Adrenal gland (tissue), 12 donors: ENCODE results near the gene OR10J5. TPM values are rescaled to one million over a fixed set of nuclear protein-coding genes. Genes with fewer than 3 reads are reported as not detected.

ENCODE experiments used
- DNase-seq, 7 donors: peaks; one replicate each; pipeline ENCODE4 v3.0.0-alpha.2; 2019 to 2020
- H3K27ac ChIP-seq, 5 donors: fragments of 200-600 bp; sonication (generic) in 4 of 5; 1 replicate in 3 of 5; 2 replicates in 2 of 5; pipeline versions ENCODE4 v1.5.1 to v1.8.0; 2016 to 2020; ENCODE audit warnings: mild to moderate bottlenecking in 1 of 5
- H3K27me3 ChIP-seq: fragments of 200-600 bp; 2 replicates; pipeline ENCODE4 v1.8.0; 2021
- H3K36me3 ChIP-seq, 2 donors: fragments of 200-600 bp; replicated peaks in 1 of 2; 1 replicate in 1 of 2; 2 replicates in 1 of 2; pipeline versions ENCODE4 v1.5.1 to v1.8.0; 2018 to 2022
- H3K4me1 ChIP-seq, 2 donors: fragments of 200-600 bp; replicated peaks in 1 of 2; 1 replicate in 1 of 2; 2 replicates in 1 of 2; pipeline versions ENCODE4 v1.5.1 to v1.8.0; 2018 to 2021
- H3K4me3 ChIP-seq, 4 donors: fragments of 200-600 bp; sonication (generic) in 3 of 4; one replicate each; pipeline ENCODE4 v1.5.1; 2016 to 2018
- H3K9me3 ChIP-seq, 3 donors: fragments of 200-600 bp; sonication (generic) in 1 of 3; replicated peaks in 1 of 3; 1 replicate in 2 of 3; 2 replicates in 1 of 3; pipeline versions ENCODE4 v1.5.1 to v1.8.0; 2016 to 2021
- CTCF ChIP-seq, 6 experiments: fragments of 450-650 bp in 4 of 6; fragments of 200-600 bp in 2 of 6; sonication (generic) in 1 of 6; IDR thresholded peaks; 1 replicate in 5 of 6; 2 replicates in 1 of 6; pipeline versions ENCODE4 v1.5.1 to v1.8.0; 2016 to 2021; ENCODE audit warnings: antibody characterized with exemption in 6 of 6, mild to moderate bottlenecking in 2 of 6, moderate library complexity in 1 of 6
- POLR2A ChIP-seq, 2 donors: fragments of 450-650 bp; IDR thresholded peaks; one replicate each; pipeline ENCODE4 v1.6.1; 2017; ENCODE audit warnings: antibody characterized with exemption in 2 of 2, mild to moderate bottlenecking in 2 of 2, moderate library complexity in 1 of 2
- WGBS, 4 donors: extraction: QIAGEN DNeasy Blood & Tissue Kit in 2 of 4; methylation state at CpG; one replicate each; pipeline versions ENCODE4 v1.1.5 to v1.1.7; 2013 to 2017; 5-methylcytosine and 5-hydroxymethylcytosine counted together
- intact Hi-C, 2 donors: fragments of 100-400 bp; cut with DNase I; formaldehyde crosslinking; loops; one replicate each; pipeline versions ENCODE4 v1.14.1 to v1.15.0; 2022 to 2023
- polyA plus RNA-seq, 3 donors: library from polyadenylated mRNA; stranded (reverse); fragments of 200-250 nt in 2 of 3; fragments of 350-450 nt in 1 of 3; fragmentation: Illumina TruSeq in 1 of 3; extraction: RNeasy Lipid Tissue Mini Kit (QIAGEN cat#74804) in 1 of 3; gene quantifications; one replicate each; pipeline ENCODE4 v1.2.3, GENCODE V29; 2013 to 2014
- total RNA-seq, 9 donors: library from RNA; depleted of rRNA in 4 of 9; stranded (reverse); fragments of >200 nt in 4 of 9; fragments of 120-200 nt in 1 of 9; fragmentation: NEBNext Ultra II Directional in 1 of 9; extraction: Animal tissue kit (Norgen Biotek cat#: 25700) in 1 of 9; gene quantifications; one replicate each; pipeline versions ENCODE4 v1.1.0 to v1.2.4, GENCODE V29; 2013 to 2023
- donor health status: healthy with polysubstance abuse.
- donor health status: Bipolar disorder and iron deficiency.
- donor health status: DM: yes; HTN: yes; CAD: no.
- donor health status: DM: no; HTN: no; CAD: no.
- donor health status: DM: no; HTN: no; CAD: no.
- donor health status: DM: yes; HTN: yes; CAD: no.

Gene OR10J5
- total and polyA plus RNA-seq, 12 donors = not detected

GRCh38 chr1:159556931-159557369, 21.1 kb upstream of the OR10J5 start:
- intact Hi-C loops = no loop called here
- WGBS, 4 donors = 40 to 46% (median 43%) methylated on average over 3 of the region's 3 CpGs
- Histone ChIP-seq H3K27ac (no peak overlapping the region), H3K27me3 (no peaks in the 10 kb centered on the region), H3K9me3 (no peaks in the 10 kb centered on the region), H3K4me1 (no peaks in the 10 kb centered on the region), H3K4me3 (no peak overlapping the region), H3K36me3 (no peaks in the 10 kb centered on the region)
- no peak for DNase-seq
- TF ChIP-seq CTCF (IDR thresholded peaks at IDR 0.05) = no peak
- TF ChIP-seq POLR2A (IDR thresholded peaks at IDR 0.05) = no peak

- no peak overlapping the region for H3K4me3 ChIP-seq
- H3K9me3 ChIP-seq = no peaks in the 10 kb centered on the region
- no peak for TF ChIP-seq CTCF (IDR thresholded peaks at IDR 0.05)
- no peak for TF ChIP-seq POLR2A (IDR thresholded peaks at IDR 0.05)
- no peak for DNase-seq
- H3K36me3 ChIP-seq = no peaks in the 10 kb centered on the region
- H3K27ac ChIP-seq = no peak overlapping the region
- 54 to 74% (median 57%) methylated on average over 1 of the region's 1 CpG for WGBS, 4 donors
- H3K27me3 ChIP-seq = no peaks in the 10 kb centered on the region
- intact Hi-C loops = no loop called here
- no peaks in the 10 kb centered on the region for H3K4me1 ChIP-seq
These were observed 18.9 kb upstream of the OR10J5 start for GRCh38 chr1:159554696-159555095.

GRCh38 chr1:159554261-159554660, 18.5 kb upstream of the OR10J5 start:
- no peaks in the 10 kb centered on the region for H3K27me3 ChIP-seq
- intact Hi-C loops = no loop called here
- TF ChIP-seq POLR2A (IDR thresholded peaks at IDR 0.05) (no peak), CTCF (IDR thresholded peaks at IDR 0.05) (no peak)
- H3K4me3 ChIP-seq = no peak overlapping the region
- DNase-seq = no peak
- 49 to 57% (median 51%) methylated on average over 3 of the region's 3 CpGs for WGBS, 4 donors
- H3K9me3 ChIP-seq = no peaks in the 10 kb centered on the region
- H3K27ac ChIP-seq = no peak overlapping the region
- no peaks in the 10 kb centered on the region for H3K4me1 ChIP-seq
- H3K36me3 ChIP-seq = no peaks in the 10 kb centered on the region

GRCh38 chr1:159548126-159548525, 12.3 kb upstream of the OR10J5 start:
- WGBS, 4 donors = 57 to 68% (median 58%) methylated on average over 2 of the region's 2 CpGs
- no peak for TF ChIP-seq CTCF (IDR thresholded peaks at IDR 0.05)
- no peak for TF ChIP-seq POLR2A (IDR thresholded peaks at IDR 0.05)
- intact Hi-C loops = no loop called here
- Histone ChIP-seq H3K9me3 (no peaks in the 10 kb centered on the region), H3K4me1 (no peaks in the 10 kb centered on the region), H3K36me3 (no peaks in the 10 kb centered on the region), H3K4me3 (no peak overlapping the region), H3K27me3 (no peaks in the 10 kb centered on the region), H3K27ac (no peak overlapping the region)
- DNase-seq = no peak
